ENCODE results near the gene PHLDA2.
A peak's percentile ranks its signal among the peaks of the same experiment; 100 is the strongest.
"Not testable (repeated sequence)": the region's sequence is repeated elsewhere in the genome, so short reads cannot be mapped to it uniquely, and the experiment has no call there.

Gene PHLDA2

DNA sequence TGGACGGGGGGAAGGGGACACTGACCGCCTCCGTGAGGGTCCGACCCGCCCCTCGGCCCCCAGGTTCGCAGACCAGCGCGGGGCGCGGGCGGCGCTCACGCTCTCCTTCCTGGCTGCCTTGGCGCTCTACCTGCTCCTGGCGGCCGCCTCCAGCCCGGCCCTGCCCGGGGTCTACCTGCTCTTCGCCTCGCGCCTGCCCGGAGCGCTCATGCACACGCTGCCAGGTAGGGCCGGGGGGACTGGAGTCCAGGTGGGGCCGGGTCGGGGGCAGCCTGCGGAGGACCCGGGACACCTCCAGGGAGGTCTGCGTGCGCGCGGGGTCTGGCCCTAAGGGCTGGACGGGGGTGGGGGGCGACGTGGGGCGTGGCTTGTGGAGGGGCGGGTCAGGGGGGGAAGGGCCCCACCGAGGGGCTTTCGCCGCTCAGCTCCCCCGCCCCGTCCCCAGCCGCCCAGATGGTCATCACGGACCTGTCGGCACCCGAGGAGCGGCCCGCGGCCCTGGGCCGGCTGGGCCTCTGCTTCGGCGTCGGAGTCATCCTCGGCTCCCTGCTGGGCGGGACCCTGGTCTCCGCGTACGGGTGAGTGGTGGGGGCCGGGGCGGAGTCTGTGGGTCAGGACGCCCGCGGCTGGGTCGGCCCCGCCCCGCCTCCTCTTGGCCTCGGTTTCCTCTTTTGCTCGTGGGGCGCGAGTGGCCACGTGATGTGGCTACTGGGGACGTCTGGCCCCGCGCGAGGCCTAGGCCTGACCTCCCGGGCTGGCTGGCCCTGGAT is 19.9 kb downstream of the PHLDA2 start:
- H3K4me3 ChIP-seq (replicated peaks; ENCODE audit: low read depth, low read length), result no peak overlapping the region
- no peak for DNase-seq (ENCODE audit: low read depth)
- TF ChIP-seq, protein P1, sequence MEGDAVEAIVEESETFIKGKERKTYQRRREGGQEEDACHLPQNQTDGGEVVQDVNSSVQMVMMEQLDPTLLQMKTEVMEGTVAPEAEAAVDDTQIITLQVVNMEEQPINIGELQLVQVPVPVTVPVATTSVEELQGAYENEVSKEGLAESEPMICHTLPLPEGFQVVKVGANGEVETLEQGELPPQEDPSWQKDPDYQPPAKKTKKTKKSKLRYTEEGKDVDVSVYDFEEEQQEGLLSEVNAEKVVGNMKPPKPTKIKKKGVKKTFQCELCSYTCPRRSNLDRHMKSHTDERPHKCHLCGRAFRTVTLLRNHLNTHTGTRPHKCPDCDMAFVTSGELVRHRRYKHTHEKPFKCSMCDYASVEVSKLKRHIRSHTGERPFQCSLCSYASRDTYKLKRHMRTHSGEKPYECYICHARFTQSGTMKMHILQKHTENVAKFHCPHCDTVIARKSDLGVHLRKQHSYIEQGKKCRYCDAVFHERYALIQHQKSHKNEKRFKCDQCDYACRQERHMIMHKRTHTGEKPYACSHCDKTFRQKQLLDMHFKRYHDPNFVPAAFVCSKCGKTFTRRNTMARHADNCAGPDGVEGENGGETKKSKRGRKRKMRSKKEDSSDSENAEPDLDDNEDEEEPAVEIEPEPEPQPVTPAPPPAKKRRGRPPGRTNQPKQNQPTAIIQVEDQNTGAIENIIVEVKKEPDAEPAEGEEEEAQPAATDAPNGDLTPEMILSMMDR (IDR thresholded peaks at IDR 0.05; ENCODE audit: low read length, missing control alignments), result no peak

GRCh38 chr11:2908130-2908529 is 21.1 kb downstream of the PHLDA2 start:
- DNase-seq (ENCODE audit: low read depth), result no peak
- TF ChIP-seq, protein P1 (IDR thresholded peaks at IDR 0.05; ENCODE audit: low read length, missing control alignments), result no peak
- H3K4me3 ChIP-seq (replicated peaks; ENCODE audit: low read depth, low read length), result no peak overlapping the region

- not testable (repeated sequence) for DNase-seq (ENCODE audit: low read depth); H3K4me3 ChIP-seq (replicated peaks; ENCODE audit: low read depth, low read length)
Measured at GRCh38 chr11:2905299-2905698, 23.9 kb downstream of the PHLDA2 start.

- DNase-seq (ENCODE audit: low read depth), result no peak
- TF ChIP-seq, protein P1 (IDR thresholded peaks at IDR 0.05; ENCODE audit: low read length, missing control alignments), result no peak
- H3K4me3 ChIP-seq (replicated peaks; ENCODE audit: low read depth, low read length), result no peak overlapping the region
Measured at GRCh38 chr11:2904153-2905052, 24.8 kb downstream of the PHLDA2 start.

GRCh38 chr11:2903672-2904011 is 25.6 kb downstream of the PHLDA2 start:
- DNase-seq (ENCODE audit: low read depth), result no peak
- TF ChIP-seq, protein P1 (IDR thresholded peaks at IDR 0.05; ENCODE audit: low read length, missing control alignments), result no peak
- H3K4me3 ChIP-seq (replicated peaks; ENCODE audit: low read depth, low read length), result no peak overlapping the region

- TF ChIP-seq, protein P1 (IDR thresholded peaks at IDR 0.05; ENCODE audit: low read length, missing control alignments), result no peak
Measured at GRCh38 chr11:2902784-2903671, 26.2 kb downstream of the PHLDA2 start.

More at GRCh38 chr11:2902784-2903671, 26.2 kb downstream of the PHLDA2 start:
- peak overlapping the region; percentile 64 for H3K4me3 ChIP-seq (replicated peaks; ENCODE audit: low read depth, low read length)
- no peak for DNase-seq (ENCODE audit: low read depth)
